Measurements from ENCODE around the gene EDIL3. TPM values are rescaled to one million over a fixed set of nuclear protein-coding genes. Genes with fewer than 3 reads are reported as not detected.

EDIL3 gene
- total RNA-seq, 2 experiments from 2014 or later = not detected

DNA sequence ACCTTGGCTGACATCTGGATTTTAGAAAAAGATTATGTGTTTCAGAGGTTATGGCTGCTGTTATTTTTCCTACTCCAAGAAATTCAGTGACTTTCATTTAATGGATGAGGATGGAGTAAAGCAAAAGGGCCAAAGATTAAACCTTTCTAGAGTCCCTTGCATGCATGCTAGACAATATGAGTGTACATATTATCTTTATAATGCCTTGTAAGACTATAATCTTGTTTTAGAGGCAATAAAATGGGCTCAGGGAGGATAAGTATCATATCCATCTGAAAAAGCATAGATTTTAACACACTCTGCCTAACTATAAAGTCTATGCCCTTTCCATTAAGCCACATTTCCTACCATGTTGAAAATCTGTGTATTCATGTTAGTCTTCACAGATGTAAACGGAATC is 199.8 kb downstream of the EDIL3 start:
- BruUV-seq (replicated peaks) = no TSS peak
- TF ChIP-seq, protein P1, sequence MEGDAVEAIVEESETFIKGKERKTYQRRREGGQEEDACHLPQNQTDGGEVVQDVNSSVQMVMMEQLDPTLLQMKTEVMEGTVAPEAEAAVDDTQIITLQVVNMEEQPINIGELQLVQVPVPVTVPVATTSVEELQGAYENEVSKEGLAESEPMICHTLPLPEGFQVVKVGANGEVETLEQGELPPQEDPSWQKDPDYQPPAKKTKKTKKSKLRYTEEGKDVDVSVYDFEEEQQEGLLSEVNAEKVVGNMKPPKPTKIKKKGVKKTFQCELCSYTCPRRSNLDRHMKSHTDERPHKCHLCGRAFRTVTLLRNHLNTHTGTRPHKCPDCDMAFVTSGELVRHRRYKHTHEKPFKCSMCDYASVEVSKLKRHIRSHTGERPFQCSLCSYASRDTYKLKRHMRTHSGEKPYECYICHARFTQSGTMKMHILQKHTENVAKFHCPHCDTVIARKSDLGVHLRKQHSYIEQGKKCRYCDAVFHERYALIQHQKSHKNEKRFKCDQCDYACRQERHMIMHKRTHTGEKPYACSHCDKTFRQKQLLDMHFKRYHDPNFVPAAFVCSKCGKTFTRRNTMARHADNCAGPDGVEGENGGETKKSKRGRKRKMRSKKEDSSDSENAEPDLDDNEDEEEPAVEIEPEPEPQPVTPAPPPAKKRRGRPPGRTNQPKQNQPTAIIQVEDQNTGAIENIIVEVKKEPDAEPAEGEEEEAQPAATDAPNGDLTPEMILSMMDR (conservative IDR thresholded peaks at IDR 0.05; ENCODE audit: low read length) = no peak
- TF ChIP-seq EZH2phosphoT487 (IDR thresholded peaks at IDR 0.05; ENCODE audit: borderline replicate concordance, low read depth, low read length) = no peak
- CTCF ChIA-PET (ENCODE audit: unreplicated experiment) = no interaction called here
- Histone ChIP-seq H3K27ac (ENCODE audit: low read depth, low read length, poor library complexity, severe bottlenecking) (no peak overlapping the region), H3K4me3 (ENCODE audit: low read depth, low read length, poor library complexity, severe bottlenecking) (no peak overlapping the region), H3K79me2 (ENCODE audit: insufficient read depth, low read depth, low read length) (no peaks in the 10 kb centered on the region), H4K20me1 (ENCODE audit: insufficient read depth, low read length) (no peaks in the 10 kb centered on the region), H3K4me1 (ENCODE audit: insufficient read depth, low read length, poor library complexity, severe bottlenecking) (no peaks in the 10 kb centered on the region), H3K36me3 (ENCODE audit: insufficient read depth, low read length) (no peaks in the 10 kb centered on the region), H3K9me3 (ENCODE audit: low read length) (no peaks in the 10 kb centered on the region), H2AFZ (ENCODE audit: low read length) (no peak overlapping the region), H3K9me2 (ENCODE audit: insufficient read depth, low read length) (no peaks in the 10 kb centered on the region), H3K4me2 (ENCODE audit: low read length) (no peak overlapping the region)
- POLR2A ChIA-PET = no interaction called here
- no peak for DNase-seq (ENCODE audit: low spot score)
- intact Hi-C loops (cut with micrococcal nuclease; ENCODE audit: unreplicated experiment) = no loop called here

DNA sequence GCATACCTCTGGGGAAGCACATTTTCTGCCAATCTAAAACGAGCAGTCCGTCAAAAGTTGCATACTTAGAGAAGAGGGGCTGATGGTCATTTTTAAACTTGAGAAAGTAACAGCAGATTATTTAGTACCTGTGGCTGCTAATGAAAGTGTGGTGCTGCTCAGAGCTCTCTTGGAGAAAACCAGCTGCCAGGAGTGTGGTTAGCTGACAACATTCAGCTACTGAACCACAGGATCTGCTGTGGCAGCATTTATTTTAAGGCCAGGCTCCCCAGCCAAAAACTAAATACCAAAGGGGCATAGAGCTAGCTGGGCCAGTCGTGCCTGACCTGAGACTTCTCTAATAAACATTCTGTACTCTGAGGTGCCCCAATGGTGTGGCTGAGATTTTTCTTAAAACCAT is 203.6 kb downstream of the EDIL3 start:
- no peaks in the 10 kb centered on the region for H3K79me2 ChIP-seq (ENCODE audit: insufficient read depth, low read depth, low read length)
- H3K36me3 ChIP-seq (ENCODE audit: insufficient read depth, low read length) = no peaks in the 10 kb centered on the region
- H3K4me3 ChIP-seq (ENCODE audit: low read depth, low read length, poor library complexity, severe bottlenecking) = no peak overlapping the region
- BruUV-seq (replicated peaks) = no TSS peak
- H3K27ac ChIP-seq (ENCODE audit: low read depth, low read length, poor library complexity, severe bottlenecking) = no peak overlapping the region
- no peak for DNase-seq (ENCODE audit: low spot score)
- H3K9me2 ChIP-seq (ENCODE audit: insufficient read depth, low read length) = no peaks in the 10 kb centered on the region
- H2AFZ ChIP-seq (ENCODE audit: low read length) = no peak overlapping the region
- TF ChIP-seq, protein P1 (conservative IDR thresholded peaks at IDR 0.05; ENCODE audit: low read length) = no peak
- no peak for TF ChIP-seq EZH2phosphoT487 (IDR thresholded peaks at IDR 0.05; ENCODE audit: borderline replicate concordance, low read depth, low read length)
- no peaks in the 10 kb centered on the region for H3K4me1 ChIP-seq (ENCODE audit: insufficient read depth, low read length, poor library complexity, severe bottlenecking)
- H3K4me2 ChIP-seq (ENCODE audit: low read length) = no peak overlapping the region
- ChIA-PET POLR2A (no interaction called here), CTCF (ENCODE audit: unreplicated experiment) (no interaction called here)
- H3K9me3 ChIP-seq (ENCODE audit: low read length) = no peaks in the 10 kb centered on the region
- intact Hi-C loops (cut with micrococcal nuclease; ENCODE audit: unreplicated experiment) = no loop called here
- H4K20me1 ChIP-seq (ENCODE audit: insufficient read depth, low read length) = no peaks in the 10 kb centered on the region

DNA sequence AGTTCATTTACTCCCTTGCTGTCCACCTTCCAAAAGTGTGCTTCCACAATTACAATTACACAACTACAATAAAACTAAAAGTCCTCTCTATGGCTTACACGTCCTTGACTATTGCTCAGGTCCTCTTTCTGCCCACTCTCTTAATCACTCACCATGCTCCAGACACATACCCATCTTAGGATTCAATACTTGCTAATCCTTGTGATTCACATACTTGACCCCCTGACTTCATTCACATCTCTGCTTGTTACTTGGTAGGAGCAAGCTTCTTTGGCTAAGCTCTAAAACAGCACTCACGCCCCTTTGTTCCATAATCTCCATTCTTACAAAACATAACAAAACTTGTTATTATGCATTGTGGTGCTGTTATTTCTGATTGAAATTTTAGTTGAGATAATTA is 215.8 kb downstream of the EDIL3 start:
- TF ChIP-seq EZH2phosphoT487 (IDR thresholded peaks at IDR 0.05; ENCODE audit: borderline replicate concordance, low read depth, low read length) = no peak
- TF ChIP-seq, protein P1 (conservative IDR thresholded peaks at IDR 0.05; ENCODE audit: low read length) = no peak
- no peaks in the 10 kb centered on the region for H3K9me3 ChIP-seq (ENCODE audit: low read length)
- ChIA-PET CTCF (ENCODE audit: unreplicated experiment) (no interaction called here), POLR2A (no interaction called here)
- intact Hi-C loops (cut with micrococcal nuclease; ENCODE audit: unreplicated experiment) = no loop called here
- no peak overlapping the region for H3K4me2 ChIP-seq (ENCODE audit: low read length)
- no TSS peak for BruUV-seq (replicated peaks)
- H3K4me1 ChIP-seq (ENCODE audit: insufficient read depth, low read length, poor library complexity, severe bottlenecking) = no peaks in the 10 kb centered on the region
- no peaks in the 10 kb centered on the region for H3K36me3 ChIP-seq (ENCODE audit: insufficient read depth, low read length)
- no peak overlapping the region for H3K27ac ChIP-seq (ENCODE audit: low read depth, low read length, poor library complexity, severe bottlenecking)
- no peaks in the 10 kb centered on the region for H3K79me2 ChIP-seq (ENCODE audit: insufficient read depth, low read depth, low read length)
- H3K9me2 ChIP-seq (ENCODE audit: insufficient read depth, low read length) = no peaks in the 10 kb centered on the region
- H4K20me1 ChIP-seq (ENCODE audit: insufficient read depth, low read length) = no peaks in the 10 kb centered on the region
- H2AFZ ChIP-seq (ENCODE audit: low read length) = no peak overlapping the region
- DNase-seq (ENCODE audit: low spot score) = no peak
- H3K4me3 ChIP-seq (ENCODE audit: low read depth, low read length, poor library complexity, severe bottlenecking) = no peak overlapping the region
